GM12878 (cell line): Measurements from ENCODE around the gene MAPKAPK2. TPM values are rescaled to one million over a fixed set of nuclear protein-coding genes. Genes with fewer than 3 reads are reported as not detected.
A peak's percentile ranks its signal among the peaks of the same experiment; 100 is the strongest.

Experiments used
- ATF7 ChIP-seq: fragments of 450-650 bp; IDR thresholded peaks from 2 replicates; pipeline ENCODE4 v1.6.1; 2016; ENCODE audit warnings: low read depth, mild to moderate bottlenecking
- BMI1 ChIP-seq: fragments of 450-650 bp; IDR thresholded peaks from 2 replicates; pipeline ENCODE4 v1.6.1; 2016; ENCODE audit warnings: mild to moderate bottlenecking, moderate library complexity, borderline replicate concordance
- CREB1 ChIP-seq: IDR thresholded peaks from 2 replicates; pipeline ENCODE4 v1.6.1; 2012; ENCODE audit warnings: low read depth, mild to moderate bottlenecking, inconsistent platforms
- CREM ChIP-seq: IDR thresholded peaks from 2 replicates; pipeline ENCODE4 v1.6.1; 2014; ENCODE audit warnings: antibody characterized with exemption, low read depth
- EED ChIP-seq: sonication (generic); IDR thresholded peaks from 2 replicates; pipeline ENCODE4 v1.6.1; 2016; ENCODE audit warnings: antibody characterized with exemption, low read depth
- ESRRA ChIP-seq: IDR thresholded peaks from 2 replicates; pipeline ENCODE4 v1.6.1; 2012; ENCODE audit warnings: mild to moderate bottlenecking, low read length, improper control_type of control experiment
- FOXM1 ChIP-seq: IDR thresholded peaks from 2 replicates; pipeline ENCODE4 v1.6.1; 2012; ENCODE audit warnings: low read depth, mild to moderate bottlenecking, inconsistent platforms, low read length, moderate library complexity
- HDAC2 ChIP-seq: fragments of 200-600 bp; sonication (generic); IDR thresholded peaks from 2 replicates; pipeline ENCODE4 v1.6.1; 2017
- MXI1 ChIP-seq: fragments of 150-350 bp; IDR thresholded peaks from 2 replicates; pipeline ENCODE4 v1.6.1; 2011; ENCODE audit warnings: low read depth, mild to moderate bottlenecking, inconsistent platforms, low read length, improper control_type of control experiment
- NFIC ChIP-seq: IDR thresholded peaks from 2 replicates; pipeline ENCODE4 v1.6.1; 2012; ENCODE audit warnings: low read depth, mild to moderate bottlenecking, inconsistent platforms, low read length, moderate library complexity
- NFYB ChIP-seq: IDR thresholded peaks from 2 replicates; pipeline ENCODE4 v1.6.1; 2011; ENCODE audit warnings: low read depth, mild to moderate bottlenecking, low read length, improper control_type of control experiment, moderate library complexity; ENCODE audit not compliant: insufficient read depth
- NR2C2 ChIP-seq: IDR thresholded peaks from 2 replicates; pipeline ENCODE4 v1.6.1; 2011; ENCODE audit warnings: borderline replicate concordance, low read depth; ENCODE audit not compliant: control insufficient read depth, insufficient read length
- POLR2A ChIP-seq: IDR thresholded peaks from 2 replicates; pipeline ENCODE4 v1.6.1; 2011; ENCODE audit warnings: low read depth, mild to moderate bottlenecking, low read length
- RAD21 ChIP-seq: IDR thresholded peaks from 2 replicates; pipeline ENCODE4 v1.6.1; 2011; ENCODE audit warnings: mild to moderate bottlenecking, low read depth, low read length, moderate library complexity; ENCODE audit not compliant: insufficient read depth
- RBBP5 ChIP-seq: fragments of 200-600 bp; sonication (generic); conservative IDR thresholded peaks from 2 replicates; pipeline ENCODE4 v1.6.1; 2016
- RCOR1 ChIP-seq: conservative IDR thresholded peaks from 2 replicates; pipeline ENCODE4 v1.6.1; 2012; ENCODE audit warnings: low read depth, low read length, improper control_type of control experiment
- TCF7 ChIP-seq: IDR thresholded peaks from 2 replicates; pipeline ENCODE4 v1.6.1; 2014; ENCODE audit warnings: antibody characterized with exemption, borderline replicate concordance
- WRNIP1 ChIP-seq: IDR thresholded peaks from 2 replicates; pipeline ENCODE4 v1.6.1; 2011; ENCODE audit warnings: low read depth, low read length, improper control_type of control experiment, borderline replicate concordance
- polyA plus RNA-seq, 11 experiments: library from polyadenylated mRNA; depleted of rRNA in 4 of 11; unstranded in 6 of 11; stranded (reverse) in 5 of 11; fragments of >200 nt; fragmentation: Nextera tagmentation in 4 of 11; fragmentation: Illumina TruSeq in 1 of 11; extraction: Ambion mirVana in 4 of 11; extraction: Trizol in 1 of 11; gene quantifications; 1 replicate in 1 of 11; 2 replicates in 10 of 11; pipeline versions ENCODE4 v1.2.1 to v1.2.3, GENCODE V29; 2011 to 2016; ENCODE audit warnings: inconsistent platforms in 2 of 11, missing spikeins in 2 of 11, low read depth in 1 of 11
- total RNA-seq, 4 experiments: library from RNA; depleted of rRNA in 3 of 4; stranded (reverse); fragments of >200 nt in 3 of 4; fragmentation: Illumina TruSeq in 1 of 4; extraction: Trizol in 1 of 4; gene quantifications; 2 replicates each; pipeline versions ENCODE4 v1.2.1 to v1.2.3, GENCODE V29; 2013 to 2021
- TF ChIP-seq, protein P1 (sequence below): fragments of 450-650 bp; IDR thresholded peaks from 2 replicates; pipeline ENCODE4 v1.6.1; 2016; ENCODE audit warnings: mild to moderate bottlenecking
- TF ChIP-seq, protein P2 (sequence below): fragments of 450-650 bp; formaldehyde crosslinking; IDR thresholded peaks from 2 replicates; pipeline ENCODE4 v1.4.0; 2020; ENCODE audit warnings: mild to moderate bottlenecking, moderate library complexity
- TF ChIP-seq, protein P3 (sequence below): IDR thresholded peaks from 2 replicates; pipeline ENCODE4 v1.6.1; 2012; ENCODE audit warnings: improper control_type of control experiment, low read depth, low read length; ENCODE audit not compliant: insufficient replicate concordance

MAPKAPK2 gene
- total and polyA plus RNA-seq, 10 of the 15 experiments (the other 5 are each of a cell fraction or from before 2014, with no cell fraction given), result 0.72 to 92.2 (median 49.3) TPM

DNA sequence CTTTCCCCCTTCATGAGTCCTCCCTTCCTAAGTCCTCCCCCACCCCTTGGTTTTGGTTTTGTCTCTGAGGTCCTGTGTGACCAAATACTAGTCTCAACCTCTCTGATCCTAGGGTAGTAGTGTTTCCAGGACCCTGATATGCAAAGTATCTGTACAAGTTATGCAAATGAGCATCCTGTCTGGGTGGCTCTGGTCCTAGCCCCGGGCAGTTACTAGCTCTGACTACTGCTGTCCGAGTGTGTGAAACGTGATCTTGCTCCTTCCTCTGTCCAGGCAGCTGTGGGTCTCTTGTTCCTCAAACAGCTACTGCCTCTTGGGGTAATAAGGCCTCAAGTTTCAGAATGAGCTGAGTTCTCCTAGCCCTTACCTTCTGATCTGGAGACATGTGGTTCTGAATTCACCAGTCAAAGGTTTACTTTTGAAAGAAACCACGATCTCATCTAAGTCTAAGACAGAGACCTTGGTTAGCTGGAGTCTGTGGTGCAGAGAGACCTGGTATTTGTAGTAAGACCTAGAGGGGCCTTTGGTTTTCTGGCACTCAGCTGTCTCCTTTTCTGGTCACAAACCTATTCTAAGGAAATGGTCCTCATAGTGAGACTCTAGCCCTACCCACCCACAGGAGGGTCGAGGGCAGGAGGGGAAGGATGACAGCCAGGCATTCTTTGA lies 54.8 kb downstream of the MAPKAPK2 start (continued):
- TF ChIP-seq FOXM1 (peak; percentile 45; the same call in 1 of the 2 replicates), NR2C2 (no peak), RCOR1 (no peak), POLR2A (peak; percentile 82), WRNIP1 (no peak), BMI1 (peak; percentile 21; the same call in 1 of the 2 replicates), ATF7 (peak; percentile 76), RAD21 (0 out of 2 replicates have a peak, but pooled peaks have one; percentile 10), EED (no peak; the same call in 1 of the 2 replicates), HDAC2 (no peak), MXI1 (no peak), ESRRA (no peak), RBBP5 (no peak), CREM (peak; percentile 57; the same call in 1 of the 2 replicates), NFIC (peak; percentile 57), CREB1 (0 out of 2 replicates have a peak, but pooled peaks have one; percentile 46), NFYB (peak; percentile 65; the same call in 1 of the 2 replicates), TCF7 (0 out of 2 replicates have a peak, but pooled peaks have one; percentile 41)
- TF ChIP-seq, protein P1, sequence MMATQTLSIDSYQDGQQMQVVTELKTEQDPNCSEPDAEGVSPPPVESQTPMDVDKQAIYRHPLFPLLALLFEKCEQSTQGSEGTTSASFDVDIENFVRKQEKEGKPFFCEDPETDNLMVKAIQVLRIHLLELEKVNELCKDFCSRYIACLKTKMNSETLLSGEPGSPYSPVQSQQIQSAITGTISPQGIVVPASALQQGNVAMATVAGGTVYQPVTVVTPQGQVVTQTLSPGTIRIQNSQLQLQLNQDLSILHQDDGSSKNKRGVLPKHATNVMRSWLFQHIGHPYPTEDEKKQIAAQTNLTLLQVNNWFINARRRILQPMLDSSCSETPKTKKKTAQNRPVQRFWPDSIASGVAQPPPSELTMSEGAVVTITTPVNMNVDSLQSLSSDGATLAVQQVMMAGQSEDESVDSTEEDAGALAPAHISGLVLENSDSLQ, result no peak
- TF ChIP-seq, protein P2, sequence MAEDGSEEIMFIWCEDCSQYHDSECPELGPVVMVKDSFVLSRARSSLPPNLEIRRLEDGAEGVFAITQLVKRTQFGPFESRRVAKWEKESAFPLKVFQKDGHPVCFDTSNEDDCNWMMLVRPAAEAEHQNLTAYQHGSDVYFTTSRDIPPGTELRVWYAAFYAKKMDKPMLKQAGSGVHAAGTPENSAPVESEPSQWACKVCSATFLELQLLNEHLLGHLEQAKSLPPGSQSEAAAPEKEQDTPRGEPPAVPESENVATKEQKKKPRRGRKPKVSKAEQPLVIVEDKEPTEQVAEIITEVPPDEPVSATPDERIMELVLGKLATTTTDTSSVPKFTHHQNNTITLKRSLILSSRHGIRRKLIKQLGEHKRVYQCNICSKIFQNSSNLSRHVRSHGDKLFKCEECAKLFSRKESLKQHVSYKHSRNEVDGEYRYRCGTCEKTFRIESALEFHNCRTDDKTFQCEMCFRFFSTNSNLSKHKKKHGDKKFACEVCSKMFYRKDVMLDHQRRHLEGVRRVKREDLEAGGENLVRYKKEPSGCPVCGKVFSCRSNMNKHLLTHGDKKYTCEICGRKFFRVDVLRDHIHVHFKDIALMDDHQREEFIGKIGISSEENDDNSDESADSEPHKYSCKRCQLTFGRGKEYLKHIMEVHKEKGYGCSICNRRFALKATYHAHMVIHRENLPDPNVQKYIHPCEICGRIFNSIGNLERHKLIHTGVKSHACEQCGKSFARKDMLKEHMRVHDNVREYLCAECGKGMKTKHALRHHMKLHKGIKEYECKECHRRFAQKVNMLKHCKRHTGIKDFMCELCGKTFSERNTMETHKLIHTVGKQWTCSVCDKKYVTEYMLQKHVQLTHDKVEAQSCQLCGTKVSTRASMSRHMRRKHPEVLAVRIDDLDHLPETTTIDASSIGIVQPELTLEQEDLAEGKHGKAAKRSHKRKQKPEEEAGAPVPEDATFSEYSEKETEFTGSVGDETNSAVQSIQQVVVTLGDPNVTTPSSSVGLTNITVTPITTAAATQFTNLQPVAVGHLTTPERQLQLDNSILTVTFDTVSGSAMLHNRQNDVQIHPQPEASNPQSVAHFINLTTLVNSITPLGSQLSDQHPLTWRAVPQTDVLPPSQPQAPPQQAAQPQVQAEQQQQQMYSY (CRISPR knock-in tag), result no peak
- TF ChIP-seq, protein P3, sequence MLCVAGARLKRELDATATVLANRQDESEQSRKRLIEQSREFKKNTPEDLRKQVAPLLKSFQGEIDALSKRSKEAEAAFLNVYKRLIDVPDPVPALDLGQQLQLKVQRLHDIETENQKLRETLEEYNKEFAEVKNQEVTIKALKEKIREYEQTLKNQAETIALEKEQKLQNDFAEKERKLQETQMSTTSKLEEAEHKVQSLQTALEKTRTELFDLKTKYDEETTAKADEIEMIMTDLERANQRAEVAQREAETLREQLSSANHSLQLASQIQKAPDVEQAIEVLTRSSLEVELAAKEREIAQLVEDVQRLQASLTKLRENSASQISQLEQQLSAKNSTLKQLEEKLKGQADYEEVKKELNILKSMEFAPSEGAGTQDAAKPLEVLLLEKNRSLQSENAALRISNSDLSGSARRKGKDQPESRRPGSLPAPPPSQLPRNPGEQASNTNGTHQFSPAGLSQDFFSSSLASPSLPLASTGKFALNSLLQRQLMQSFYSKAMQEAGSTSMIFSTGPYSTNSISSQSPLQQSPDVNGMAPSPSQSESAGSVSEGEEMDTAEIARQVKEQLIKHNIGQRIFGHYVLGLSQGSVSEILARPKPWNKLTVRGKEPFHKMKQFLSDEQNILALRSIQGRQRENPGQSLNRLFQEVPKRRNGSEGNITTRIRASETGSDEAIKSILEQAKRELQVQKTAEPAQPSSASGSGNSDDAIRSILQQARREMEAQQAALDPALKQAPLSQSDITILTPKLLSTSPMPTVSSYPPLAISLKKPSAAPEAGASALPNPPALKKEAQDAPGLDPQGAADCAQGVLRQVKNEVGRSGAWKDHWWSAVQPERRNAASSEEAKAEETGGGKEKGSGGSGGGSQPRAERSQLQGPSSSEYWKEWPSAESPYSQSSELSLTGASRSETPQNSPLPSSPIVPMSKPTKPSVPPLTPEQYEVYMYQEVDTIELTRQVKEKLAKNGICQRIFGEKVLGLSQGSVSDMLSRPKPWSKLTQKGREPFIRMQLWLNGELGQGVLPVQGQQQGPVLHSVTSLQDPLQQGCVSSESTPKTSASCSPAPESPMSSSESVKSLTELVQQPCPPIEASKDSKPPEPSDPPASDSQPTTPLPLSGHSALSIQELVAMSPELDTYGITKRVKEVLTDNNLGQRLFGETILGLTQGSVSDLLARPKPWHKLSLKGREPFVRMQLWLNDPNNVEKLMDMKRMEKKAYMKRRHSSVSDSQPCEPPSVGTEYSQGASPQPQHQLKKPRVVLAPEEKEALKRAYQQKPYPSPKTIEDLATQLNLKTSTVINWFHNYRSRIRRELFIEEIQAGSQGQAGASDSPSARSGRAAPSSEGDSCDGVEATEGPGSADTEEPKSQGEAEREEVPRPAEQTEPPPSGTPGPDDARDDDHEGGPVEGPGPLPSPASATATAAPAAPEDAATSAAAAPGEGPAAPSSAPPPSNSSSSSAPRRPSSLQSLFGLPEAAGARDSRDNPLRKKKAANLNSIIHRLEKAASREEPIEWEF, result no peak
